ENCODE measurements around the gene HORMAD2.

- TF ChIP-seq, protein P1, sequence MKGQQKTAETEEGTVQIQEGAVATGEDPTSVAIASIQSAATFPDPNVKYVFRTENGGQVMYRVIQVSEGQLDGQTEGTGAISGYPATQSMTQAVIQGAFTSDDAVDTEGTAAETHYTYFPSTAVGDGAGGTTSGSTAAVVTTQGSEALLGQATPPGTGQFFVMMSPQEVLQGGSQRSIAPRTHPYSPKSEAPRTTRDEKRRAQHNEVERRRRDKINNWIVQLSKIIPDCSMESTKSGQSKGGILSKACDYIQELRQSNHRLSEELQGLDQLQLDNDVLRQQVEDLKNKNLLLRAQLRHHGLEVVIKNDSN (CRISPR knock-in tag; IDR thresholded peaks at IDR 0.05), result no peak
- TF ChIP-seq CTCF (IDR thresholded peaks at IDR 0.05), result no peak
Measured at GRCh38 chr22:30086496-30086895, 6.2 kb downstream of the HORMAD2 start.
